SU-DHL-6 (cell line): ENCODE data around the gene CCNB1IP1.
"Not testable (repeated sequence)": the region's sequence is repeated elsewhere in the genome, so short reads cannot be mapped to it uniquely, and the experiment has no call there.

ENCODE experiments used
- H2AFZ ChIP-seq: fragments of 200-600 bp; sonication (generic); 2 replicates; pipeline ENCODE4 v1.6.1; 2014; ENCODE audit warnings: low read depth, mild to moderate bottlenecking, moderate library complexity, mixed read lengths, antibody characterized with exemption, low read length; ENCODE audit not compliant: severe bottlenecking
- H3F3A ChIP-seq: fragments of 200-600 bp; shearing (Covaris generic); 2 replicates; pipeline ENCODE4 v1.6.0; 2016; ENCODE audit warnings: antibody characterized with exemption, mild to moderate bottlenecking; ENCODE audit not compliant: insufficient read depth
- H3K27ac ChIP-seq: fragments of 200-600 bp; sonication (generic); 2 replicates; pipeline ENCODE4 v1.5.1; 2016; ENCODE audit warnings: low read depth, mild to moderate bottlenecking, low read length, moderate library complexity, mixed read lengths
- H3K27me3 ChIP-seq: fragments of 200-600 bp; sonication (generic), shearing (Covaris generic); 2 replicates; pipeline ENCODE4 v1.6.0; 2014; ENCODE audit warnings: mild to moderate bottlenecking, low read length
- H3K36me3 ChIP-seq: fragments of 200-600 bp; sonication (generic); 2 replicates; pipeline ENCODE4 v1.6.1; 2014; ENCODE audit warnings: mild to moderate bottlenecking, low read length, mixed read lengths
- H3K4me2 ChIP-seq: fragments of 300-600, 200-600 bp; shearing (Covaris generic), sonication (generic); 2 replicates; pipeline ENCODE4 v1.6.0; 2014; ENCODE audit warnings: low read length, low read depth, mild to moderate bottlenecking; ENCODE audit not compliant: poor library complexity, severe bottlenecking
- H3K4me3 ChIP-seq: fragments of 200-600 bp; sonication (generic); 2 replicates; pipeline ENCODE4 v1.5.1; 2014; ENCODE audit warnings: antibody characterized with exemption, low read length, mild to moderate bottlenecking, mixed read lengths; ENCODE audit not compliant: insufficient read depth, poor library complexity, severe bottlenecking
- H3K79me2 ChIP-seq: fragments of 200-600 bp; sonication (generic); 2 replicates; pipeline ENCODE4 v1.6.1; 2014; ENCODE audit warnings: mild to moderate bottlenecking, low read length, moderate library complexity; ENCODE audit not compliant: insufficient read depth
- H3K9ac ChIP-seq: fragments of 200-600 bp; sonication (generic); 2 replicates; pipeline ENCODE4 v1.7.0; 2014; ENCODE audit warnings: mild to moderate bottlenecking, low read length
- H3K9me2 ChIP-seq: fragments of 200-600 bp; sonication (generic); replicated peaks from 2 replicates; pipeline ENCODE4 v1.6.1; 2014; ENCODE audit warnings: low read length; ENCODE audit not compliant: insufficient read depth
- H3K9me3 ChIP-seq: fragments of 200-600 bp; sonication (generic); 2 replicates; pipeline ENCODE4 v1.6.1; 2014; ENCODE audit warnings: low read length, mixed read lengths; ENCODE audit not compliant: insufficient read depth
- H4K20me1 ChIP-seq: fragments of 200-600 bp; sonication (generic); 2 replicates; pipeline ENCODE4 v1.6.1; 2014; ENCODE audit warnings: low read depth, mild to moderate bottlenecking, antibody characterized with exemption, low read length, moderate library complexity, mixed read lengths
- CTCF ChIP-seq: fragments of 200-600 bp; sonication (generic); IDR thresholded peaks from one replicate; pipeline ENCODE4 v1.5.1; 2017; ENCODE audit warnings: antibody characterized with exemption, mild to moderate bottlenecking, low read length, moderate library complexity; ENCODE audit not compliant: insufficient read depth, poor library complexity, severe bottlenecking
- EZH2phosphoT487 ChIP-seq: fragments of 200-600 bp; sonication (generic), shearing (Covaris generic); conservative IDR thresholded peaks from 2 replicates; pipeline ENCODE4 v1.6.1; 2018; ENCODE audit warnings: mild to moderate bottlenecking, antibody characterized with exemption, low read length, moderate library complexity, mixed read lengths

The CCNB1IP1 gene

GRCh38 chr14:20295067-20295466, 38.0 kb downstream of the CCNB1IP1 start:
- Histone ChIP-seq H3K36me3 (peaks cover 25% of the 10 kb centered on the region), H3K4me2 (no peak overlapping the region), H3K4me3 (no peak overlapping the region), H2AFZ (no peak overlapping the region), H3K9ac (no peak overlapping the region), H3K9me3 (no peaks in the 10 kb centered on the region), H3K27me3 (no peaks in the 10 kb centered on the region), H4K20me1 (no peaks in the 10 kb centered on the region), H3K27ac (no peak overlapping the region), H3K79me2 (no peaks in the 10 kb centered on the region), H3K9me2 (no peaks in the 10 kb centered on the region), H3F3A (no peaks in the 10 kb centered on the region)
- TF ChIP-seq CTCF, result no peak
- TF ChIP-seq EZH2phosphoT487, result no peak

GRCh38 chr14:20294636-20295035, 38.4 kb downstream of the CCNB1IP1 start:
- no peaks in the 10 kb centered on the region for H3F3A ChIP-seq
- H3K27ac ChIP-seq, result no peak overlapping the region
- no peaks in the 10 kb centered on the region for H3K79me2 ChIP-seq
- TF ChIP-seq CTCF (no peak), EZH2phosphoT487 (no peak)
- no peak overlapping the region for H3K9ac ChIP-seq
- H3K4me3 ChIP-seq, result no peak overlapping the region
- no peaks in the 10 kb centered on the region for H4K20me1 ChIP-seq
- H3K9me3 ChIP-seq, result no peaks in the 10 kb centered on the region
- H2AFZ ChIP-seq, result no peak overlapping the region
- H3K36me3 ChIP-seq, result peaks cover 25% of the 10 kb centered on the region
- no peaks in the 10 kb centered on the region for H3K27me3 ChIP-seq
- H3K9me2 ChIP-seq, result no peaks in the 10 kb centered on the region
- no peak overlapping the region for H3K4me2 ChIP-seq

DNA sequence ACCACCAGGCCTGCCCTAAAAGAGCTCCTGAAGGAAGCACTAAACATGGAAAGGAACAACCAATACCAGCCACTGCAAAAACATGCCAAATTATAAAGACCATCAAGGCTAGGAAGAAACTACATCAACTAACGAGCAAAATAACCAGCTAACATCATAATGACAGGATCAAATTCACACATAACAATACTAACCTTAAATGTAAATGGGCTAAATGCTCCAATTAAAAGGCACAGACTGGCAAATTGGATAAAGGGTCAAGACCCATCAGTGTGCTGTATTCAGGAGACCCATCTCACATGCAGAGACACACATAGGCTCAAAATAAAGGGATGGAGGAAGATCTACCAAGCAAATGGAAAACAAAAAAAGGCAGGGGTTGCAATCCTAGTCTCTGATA, 51.1 kb downstream of the CCNB1IP1 start:
- not testable (repeated sequence) for H3F3A ChIP-seq, H3K4me3 ChIP-seq, H4K20me1 ChIP-seq, H3K79me2 ChIP-seq, H2AFZ ChIP-seq, H3K9ac ChIP-seq, H3K9me3 ChIP-seq, H3K27me3 ChIP-seq, H3K27ac ChIP-seq, H3K4me2 ChIP-seq, H3K9me2 ChIP-seq, H3K36me3 ChIP-seq

- not testable (repeated sequence) for H3K36me3 ChIP-seq, H3K9me3 ChIP-seq, H4K20me1 ChIP-seq, H3K79me2 ChIP-seq, H3K27me3 ChIP-seq, H3K4me3 ChIP-seq, H3K9ac ChIP-seq, H2AFZ ChIP-seq, H3K9me2 ChIP-seq, H3K4me2 ChIP-seq, H3K27ac ChIP-seq, H3F3A ChIP-seq
Measured at GRCh38 chr14:20280265-20280664, 52.8 kb downstream of the CCNB1IP1 start.
